ENCODE measurements around the gene UBE2D4.
"Not testable (repeated sequence)": the region's sequence is repeated elsewhere in the genome, so short reads cannot be mapped to it uniquely, and the experiment has no call there.

Gene UBE2D4

DNA sequence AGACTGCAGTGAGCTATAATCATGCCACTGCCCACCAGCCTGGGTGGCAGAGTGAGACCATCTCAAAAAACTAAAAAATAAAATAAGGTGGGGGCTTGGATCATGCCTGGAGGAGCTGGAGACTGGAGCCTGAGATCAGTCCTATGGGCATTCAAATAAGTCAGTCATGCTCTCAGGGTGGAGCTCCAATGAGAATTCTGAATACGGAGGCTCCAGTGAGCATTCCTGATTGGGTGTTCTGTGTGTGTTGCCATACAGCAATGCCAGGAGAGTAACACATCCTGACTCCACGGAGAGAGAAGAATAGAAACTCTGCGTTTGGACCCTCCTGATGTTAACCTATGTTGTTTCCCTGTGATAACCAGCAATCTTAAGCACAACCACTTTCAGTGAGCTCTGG, 16.0 kb downstream of the UBE2D4 start:
- 83 to 90% methylated on average over 1 of the region's 3 CpGs for WGBS, 2 experiments (ENCODE audit: insufficient coverage in 2 of 2)
- Histone ChIP-seq H3K36me3 (ENCODE audit: control insufficient read depth, insufficient read depth, low read length) (no peaks in the 10 kb centered on the region), H3K9me3 (ENCODE audit: control insufficient read depth, low read length) (no peaks in the 10 kb centered on the region), H3K4me1 (ENCODE audit: control insufficient read depth, insufficient read depth, low read length, poor library complexity, severe bottlenecking) (no peaks in the 10 kb centered on the region), H3K27ac (ENCODE audit: low read depth, low read length, severe bottlenecking) (no peak overlapping the region), H3K4me3 (ENCODE audit: extremely low read depth, insufficient read depth, low read length, poor library complexity, severe bottlenecking) (no peak overlapping the region)

DNA sequence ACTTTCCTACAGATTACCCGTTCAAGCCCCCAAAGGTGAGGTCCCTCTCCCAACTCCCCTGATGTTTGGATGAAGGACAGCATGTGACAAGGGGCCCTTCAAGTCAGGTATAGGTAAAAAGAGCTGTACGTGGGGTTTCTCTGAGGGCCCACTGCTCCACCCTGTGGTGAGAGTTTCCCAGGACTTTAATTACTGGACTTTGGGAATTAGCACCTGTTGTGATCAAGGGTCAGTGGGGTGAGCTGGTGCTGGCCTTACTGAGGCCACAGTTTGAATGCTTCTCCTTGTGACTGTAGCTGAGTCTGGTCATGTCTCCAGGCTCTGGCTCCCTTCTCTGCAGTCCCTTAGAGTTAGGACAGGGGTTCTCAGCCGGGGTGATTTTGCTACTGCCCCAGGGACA, 16.8 kb downstream of the UBE2D4 start:
- Histone ChIP-seq H3K36me3 (ENCODE audit: control insufficient read depth, insufficient read depth, low read length) (no peaks in the 10 kb centered on the region), H3K9me3 (ENCODE audit: control insufficient read depth, low read length) (no peaks in the 10 kb centered on the region), H3K4me3 (ENCODE audit: extremely low read depth, insufficient read depth, low read length, poor library complexity, severe bottlenecking) (no peak overlapping the region), H3K4me1 (ENCODE audit: control insufficient read depth, insufficient read depth, low read length, poor library complexity, severe bottlenecking) (no peaks in the 10 kb centered on the region), H3K27ac (ENCODE audit: low read depth, low read length, severe bottlenecking) (no peak overlapping the region)
- WGBS, 2 experiments (ENCODE audit: insufficient coverage in 2 of 2): 44 to 79% methylated on average over 1 to 2 of the region's 3 CpGs

DNA sequence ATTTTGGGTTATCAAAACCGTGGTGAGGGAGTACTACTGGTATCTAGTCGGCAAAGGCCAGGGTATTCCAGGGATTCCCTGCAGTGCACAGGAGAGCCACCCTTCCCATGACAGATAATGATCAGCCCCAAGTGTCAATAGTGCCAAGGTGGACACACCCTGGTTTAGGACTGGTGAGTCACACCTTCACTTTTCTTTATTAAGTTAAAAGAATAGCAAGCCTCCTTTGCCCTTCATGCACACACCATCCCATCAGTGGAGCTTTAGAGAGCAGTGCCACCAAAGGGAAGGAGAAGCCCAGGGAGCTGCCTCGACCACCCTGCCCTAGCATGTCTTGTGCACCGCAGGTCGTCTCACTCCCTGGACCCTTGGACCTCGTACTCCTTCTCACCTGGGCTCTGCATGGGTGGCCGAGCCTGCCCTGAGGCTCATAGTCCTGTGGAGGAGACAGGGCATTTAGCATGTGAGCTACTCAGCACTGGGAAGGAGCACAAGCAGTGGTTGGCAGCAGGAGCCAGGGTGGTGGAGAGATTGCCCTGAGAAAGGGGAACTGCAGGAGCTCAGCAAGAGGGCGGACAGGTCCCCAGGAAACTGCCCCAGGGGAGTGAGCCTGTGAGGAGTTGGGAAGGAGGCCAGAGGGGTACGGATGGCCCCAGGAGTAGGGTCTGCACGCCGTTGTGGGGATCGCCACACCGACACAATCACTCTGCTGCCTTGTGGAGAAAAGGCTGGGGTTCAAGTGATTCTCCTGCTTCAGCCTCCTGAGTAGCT, 17.4 kb downstream of the UBE2D4 start:
- Histone ChIP-seq H3K4me1 (ENCODE audit: control insufficient read depth, insufficient read depth, low read length, poor library complexity, severe bottlenecking) (no peaks in the 10 kb centered on the region), H3K36me3 (ENCODE audit: control insufficient read depth, insufficient read depth, low read length) (no peaks in the 10 kb centered on the region), H3K27ac (ENCODE audit: low read depth, low read length, severe bottlenecking) (no peak overlapping the region), H3K9me3 (ENCODE audit: control insufficient read depth, low read length) (no peaks in the 10 kb centered on the region), H3K4me3 (ENCODE audit: extremely low read depth, insufficient read depth, low read length, poor library complexity, severe bottlenecking) (no peak overlapping the region)
- WGBS, 2 experiments (ENCODE audit: insufficient coverage in 2 of 2): 81 to 90% methylated on average over 11 to 13 of the region's 13 CpGs

DNA sequence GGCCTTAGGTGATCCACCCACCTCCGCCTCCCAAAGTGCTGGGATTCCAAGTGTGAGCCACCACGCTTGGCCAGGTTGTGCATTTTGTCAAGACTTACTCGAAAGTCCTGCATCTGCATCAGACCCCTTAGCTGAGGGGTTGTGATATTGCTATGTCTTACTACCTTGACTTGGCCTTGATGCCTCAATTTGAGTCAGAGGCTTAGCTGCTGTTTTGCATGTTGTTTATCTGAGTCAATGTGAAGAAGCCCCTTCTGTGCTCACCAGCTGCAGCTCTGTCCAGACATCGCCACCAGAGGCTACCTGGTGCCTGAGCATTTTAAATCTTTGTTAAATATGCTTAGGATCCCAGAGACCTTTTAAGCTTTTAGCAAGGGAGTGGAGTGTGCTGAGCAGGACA, 18.1 kb downstream of the UBE2D4 start:
- Histone ChIP-seq H3K9me3 (ENCODE audit: control insufficient read depth, low read length) (no peaks in the 10 kb centered on the region), H3K27ac (ENCODE audit: low read depth, low read length, severe bottlenecking) (no peak overlapping the region), H3K4me3 (ENCODE audit: extremely low read depth, insufficient read depth, low read length, poor library complexity, severe bottlenecking) (no peak overlapping the region), H3K4me1 (ENCODE audit: control insufficient read depth, insufficient read depth, low read length, poor library complexity, severe bottlenecking) (no peaks in the 10 kb centered on the region), H3K36me3 (ENCODE audit: control insufficient read depth, insufficient read depth, low read length) (no peaks in the 10 kb centered on the region)
- WGBS, 2 experiments (ENCODE audit: insufficient coverage in 2 of 2): 85 to 98% methylated on average over 3 to 4 of the region's 4 CpGs

DNA sequence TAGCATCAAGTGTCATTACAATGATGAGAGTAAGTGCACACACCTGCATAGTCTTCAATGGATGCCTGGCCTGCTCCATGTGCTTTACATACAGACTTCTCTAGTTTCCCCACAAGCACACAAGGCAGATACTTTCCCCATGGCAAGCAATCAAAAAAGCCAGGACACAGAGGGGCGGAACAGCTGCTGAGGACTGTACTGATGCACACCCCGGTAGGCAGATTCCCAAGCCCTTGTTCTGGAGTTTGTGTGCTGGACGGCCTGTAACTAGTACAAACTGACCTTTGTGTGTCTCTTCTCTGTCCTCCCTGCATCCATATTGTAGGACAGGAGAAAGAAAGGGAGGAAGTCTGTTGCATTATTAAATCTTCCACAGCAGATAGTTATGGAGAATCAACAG, 25.8 kb downstream of the UBE2D4 start:
- Histone ChIP-seq H3K4me1 (ENCODE audit: control insufficient read depth, insufficient read depth, low read length, poor library complexity, severe bottlenecking) (no peaks in the 10 kb centered on the region), H3K4me3 (ENCODE audit: extremely low read depth, insufficient read depth, low read length, poor library complexity, severe bottlenecking) (no peak overlapping the region), H3K9me3 (ENCODE audit: control insufficient read depth, low read length) (no peaks in the 10 kb centered on the region), H3K36me3 (ENCODE audit: control insufficient read depth, insufficient read depth, low read length) (peaks cover 5% of the 10 kb centered on the region), H3K27ac (ENCODE audit: low read depth, low read length, severe bottlenecking) (no peak overlapping the region)
- 90 to 92% methylated on average over 2 of the region's 3 CpGs for WGBS, 2 experiments (ENCODE audit: insufficient coverage in 2 of 2)

DNA sequence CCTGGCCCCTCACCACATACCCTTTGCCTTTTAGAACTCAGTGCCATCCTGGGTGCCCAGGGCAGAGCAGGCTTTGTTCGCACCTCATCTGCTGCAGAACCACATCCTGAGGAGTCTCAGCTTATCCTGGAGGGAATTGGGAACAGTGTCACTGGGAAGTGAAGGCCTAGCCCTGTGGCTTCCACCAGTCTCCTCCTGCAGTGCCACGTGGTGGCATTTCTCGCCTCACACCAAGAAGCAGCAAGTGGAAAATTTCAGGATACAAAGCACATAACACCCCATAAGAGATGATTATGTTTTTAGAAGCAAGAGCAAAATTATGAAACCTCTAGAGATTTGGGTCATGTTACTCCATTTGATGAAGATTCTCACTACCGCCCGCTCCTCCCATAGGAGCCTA, 26.8 kb downstream of the UBE2D4 start:
- 94 to 100% methylated on average over 1 to 3 of the region's 5 CpGs for WGBS, 2 experiments (ENCODE audit: insufficient coverage in 2 of 2)

DNA sequence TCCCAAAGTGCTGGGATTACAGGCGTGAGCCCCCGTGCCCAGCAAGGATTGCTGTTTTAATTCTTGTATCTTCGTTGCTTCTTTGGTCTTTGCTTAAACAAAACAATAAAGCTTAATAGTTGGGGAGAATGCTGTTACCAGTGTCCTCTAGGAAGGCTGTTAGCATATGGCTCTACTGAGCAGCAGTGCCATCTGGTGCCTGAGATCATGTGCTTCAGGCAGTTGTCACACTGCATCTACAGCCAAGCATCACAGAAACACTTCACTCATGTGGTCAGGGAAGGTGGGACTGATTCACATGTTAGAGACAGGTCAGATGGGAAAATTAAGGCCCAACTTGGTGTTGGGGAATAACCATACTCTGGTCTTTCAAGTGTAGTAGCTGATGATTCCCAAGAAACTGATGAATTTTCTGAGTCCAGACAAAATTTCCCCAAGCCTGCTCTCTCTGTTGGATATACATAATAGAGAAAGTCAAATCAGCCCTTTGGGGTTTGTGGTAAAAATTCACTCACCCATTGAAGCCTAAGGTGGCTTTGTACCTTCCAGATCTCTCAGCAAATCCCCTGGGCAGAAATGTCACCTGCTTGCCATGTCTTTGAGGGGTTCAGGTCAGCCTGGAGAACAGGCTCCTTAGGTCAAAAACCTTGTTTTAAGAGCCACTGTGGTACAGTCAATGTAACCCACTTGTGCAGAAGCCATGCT, 28.4 kb downstream of the UBE2D4 start:
- Histone ChIP-seq H3K4me3 (ENCODE audit: extremely low read depth, insufficient read depth, low read length, poor library complexity, severe bottlenecking) (no peak overlapping the region), H3K4me1 (ENCODE audit: control insufficient read depth, insufficient read depth, low read length, poor library complexity, severe bottlenecking) (no peaks in the 10 kb centered on the region), H3K36me3 (ENCODE audit: control insufficient read depth, insufficient read depth, low read length) (peaks cover 5% of the 10 kb centered on the region), H3K27ac (ENCODE audit: low read depth, low read length, severe bottlenecking) (no peak overlapping the region), H3K9me3 (ENCODE audit: control insufficient read depth, low read length) (no peaks in the 10 kb centered on the region)
- 43 to 80% methylated on average over 1 to 2 of the region's 3 CpGs for WGBS, 2 experiments (ENCODE audit: insufficient coverage in 2 of 2)

More for the DNA sequence above, 26.8 kb downstream of the UBE2D4 start:
- H3K4me3 ChIP-seq (ENCODE audit: extremely low read depth, insufficient read depth, low read length, poor library complexity, severe bottlenecking): no peak overlapping the region
- H3K9me3 ChIP-seq (ENCODE audit: control insufficient read depth, low read length): no peaks in the 10 kb centered on the region
- H3K36me3 ChIP-seq (ENCODE audit: control insufficient read depth, insufficient read depth, low read length): peaks cover 5% of the 10 kb centered on the region
- H3K4me1 ChIP-seq (ENCODE audit: control insufficient read depth, insufficient read depth, low read length, poor library complexity, severe bottlenecking): no peaks in the 10 kb centered on the region
- no peak overlapping the region for H3K27ac ChIP-seq (ENCODE audit: low read depth, low read length, severe bottlenecking)

DNA sequence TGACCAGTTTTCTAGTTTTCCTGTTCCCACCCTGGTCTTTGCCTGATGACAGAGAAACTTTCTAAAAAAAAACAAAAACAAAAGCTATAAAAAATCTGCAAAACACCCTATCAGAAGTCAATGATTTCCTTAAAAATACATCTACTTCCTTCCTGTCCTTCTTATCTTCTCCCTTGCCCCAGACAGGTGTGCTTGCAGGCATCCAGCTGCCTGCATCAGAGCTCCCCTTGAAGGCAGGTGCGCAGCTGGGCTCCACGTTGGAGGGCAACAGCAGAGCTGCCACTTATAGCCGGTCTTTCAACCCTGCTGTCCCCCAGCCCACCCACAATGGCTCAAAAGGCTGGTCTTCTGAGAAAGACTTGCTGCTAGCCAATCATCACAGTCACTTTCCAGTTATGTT, 29.8 kb downstream of the UBE2D4 start:
- H3K4me3 ChIP-seq (ENCODE audit: extremely low read depth, insufficient read depth, low read length, poor library complexity, severe bottlenecking): no peak overlapping the region
- H3K36me3 ChIP-seq (ENCODE audit: control insufficient read depth, insufficient read depth, low read length): no peaks in the 10 kb centered on the region
- H3K4me1 ChIP-seq (ENCODE audit: control insufficient read depth, insufficient read depth, low read length, poor library complexity, severe bottlenecking): no peaks in the 10 kb centered on the region
- H3K9me3 ChIP-seq (ENCODE audit: control insufficient read depth, low read length): no peaks in the 10 kb centered on the region
- WGBS, 2 experiments (ENCODE audit: insufficient coverage in 2 of 2): 69 to 83% methylated on average over 3 of the region's 3 CpGs
- H3K27ac ChIP-seq (ENCODE audit: low read depth, low read length, severe bottlenecking): no peak overlapping the region

DNA sequence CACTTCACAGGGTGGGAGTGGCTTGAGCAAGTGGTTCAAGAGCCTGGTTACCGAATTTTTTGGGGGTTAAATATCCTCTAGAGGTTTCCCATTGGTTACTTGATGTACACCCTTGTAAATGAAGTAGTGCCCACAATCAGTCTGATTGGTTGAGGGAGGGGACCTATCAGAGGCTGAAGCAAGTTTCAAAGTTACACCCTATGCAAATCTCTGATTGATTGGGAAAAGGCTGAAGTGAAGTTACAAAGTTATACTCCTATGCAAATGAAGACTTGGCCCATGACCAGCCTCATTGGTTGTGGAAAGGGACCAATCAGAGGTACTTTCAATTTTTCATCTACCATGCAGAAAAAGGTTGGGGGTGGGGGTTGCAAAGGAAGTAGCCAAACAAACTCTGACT, 34.7 kb downstream of the UBE2D4 start:
- Histone ChIP-seq H3K9me3 (ENCODE audit: control insufficient read depth, low read length) (no peaks in the 10 kb centered on the region), H3K36me3 (ENCODE audit: control insufficient read depth, insufficient read depth, low read length) (no peaks in the 10 kb centered on the region), H3K27ac (ENCODE audit: low read depth, low read length, severe bottlenecking) (no peak overlapping the region), H3K4me3 (ENCODE audit: extremely low read depth, insufficient read depth, low read length, poor library complexity, severe bottlenecking) (no peak overlapping the region), H3K4me1 (ENCODE audit: control insufficient read depth, insufficient read depth, low read length, poor library complexity, severe bottlenecking) (no peaks in the 10 kb centered on the region)
- WGBS, 2 experiments (ENCODE audit: insufficient coverage in 2 of 2): 0% methylated on average over 1 of the region's 1 CpG

DNA sequence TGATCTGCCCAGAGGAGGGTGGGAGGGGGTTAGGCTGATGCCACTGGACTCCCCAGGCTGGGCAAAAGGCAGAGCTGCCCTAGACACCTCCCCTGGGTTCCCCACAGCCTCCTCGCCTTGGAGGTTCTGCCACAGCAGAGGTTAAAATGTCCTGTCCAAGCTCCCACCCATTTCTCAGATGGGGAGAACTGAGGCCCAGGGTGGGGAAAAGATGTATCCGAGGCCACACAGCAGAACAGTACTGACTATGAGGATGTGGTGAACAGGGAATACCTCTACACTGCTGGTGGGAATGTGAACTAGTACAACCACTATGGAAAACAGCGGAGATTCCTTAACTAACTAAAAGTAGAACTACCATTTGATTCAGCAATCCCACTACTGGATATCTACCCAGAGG, 40.2 kb downstream of the UBE2D4 start:
- not testable (repeated sequence) for H3K9me3 ChIP-seq (ENCODE audit: control insufficient read depth, low read length); H3K36me3 ChIP-seq (ENCODE audit: control insufficient read depth, insufficient read depth, low read length); H3K4me3 ChIP-seq (ENCODE audit: extremely low read depth, insufficient read depth, low read length, poor library complexity, severe bottlenecking); H3K27ac ChIP-seq (ENCODE audit: low read depth, low read length, severe bottlenecking); H3K4me1 ChIP-seq (ENCODE audit: control insufficient read depth, insufficient read depth, low read length, poor library complexity, severe bottlenecking)
- 100% methylated on average over 1 of the region's 3 CpGs; no CpG with 5 or more reads in 1 of the 2 experiments for WGBS, 2 experiments (ENCODE audit: insufficient coverage in 2 of 2)
